ENCODE data around the gene AQP6.

DNA sequence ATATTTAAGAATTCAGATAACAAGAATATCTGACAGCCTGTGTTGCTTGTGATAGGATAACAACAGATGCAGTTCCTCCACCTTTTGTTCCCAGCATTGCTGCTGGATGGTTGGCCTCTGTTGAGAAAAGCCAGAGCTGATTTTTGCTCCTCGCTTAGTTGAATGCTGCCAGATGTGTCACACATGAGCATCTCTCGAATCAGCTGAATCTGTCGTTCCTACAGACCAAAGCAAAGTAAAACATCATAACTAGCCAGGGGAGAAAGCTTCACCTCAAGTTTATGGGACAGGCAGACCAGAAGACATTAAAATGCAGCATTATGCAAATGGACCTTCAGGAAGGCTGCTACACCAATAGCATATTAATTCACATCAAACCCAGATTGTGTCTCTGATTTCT lies 32.4 kb downstream of the AQP6 start:
- TF ChIP-seq POLR2A (IDR thresholded peaks at IDR 0.05) (no peak), CTCF (IDR thresholded peaks at IDR 0.05) (no peak)

Measured in right lobe of liver (tissue), 4 donors.